ENCODE measurements around the gene ERC1. TPM values are rescaled to one million over a fixed set of nuclear protein-coding genes. Genes with fewer than 3 reads are reported as not detected.

ERC1 gene
- total and polyA plus RNA-seq, 9 of the 15 experiments (the other 6 are each of a cell fraction or from before 2014, with no cell fraction given) = 0.74 to 11.8 (median 4.8) TPM

- no peak for TF ChIP-seq RERE (CRISPR knock-in tag; IDR thresholded peaks at IDR 0.05; ENCODE audit: borderline replicate concordance)
- no peak for TF ChIP-seq NKRF (IDR thresholded peaks at IDR 0.05; ENCODE audit: borderline replicate concordance)
- no peak for TF ChIP-seq ZNF592 (IDR thresholded peaks at IDR 0.05)
- TF ChIP-seq NR2C1 (IDR thresholded peaks at IDR 0.05) = no peak
- no peak for TF ChIP-seq NR2C1 (tag; IDR thresholded peaks at IDR 0.05)
- no peak for TF ChIP-seq KDM4B (IDR thresholded peaks at IDR 0.05; ENCODE audit: borderline replicate concordance in 2 of 2, low read depth in 1 of 2)
Measured at GRCh38 chr12:1126091-1126490, 135.1 kb downstream of the ERC1 start (continued).

Measured in K562 (cell line).